ENCODE measurements around the gene MAP1LC3B2. TPM values are rescaled to one million over a fixed set of nuclear protein-coding genes. Genes with fewer than 3 reads are reported as not detected.
"Not testable (repeated sequence)": the region's sequence is repeated elsewhere in the genome, so short reads cannot be mapped to it uniquely, and the experiment has no call there.

Gene MAP1LC3B2
- total and polyA plus RNA-seq, 3 experiments from 2014 or later: 0.96 to 5.8 (median 1.7) TPM

DNA sequence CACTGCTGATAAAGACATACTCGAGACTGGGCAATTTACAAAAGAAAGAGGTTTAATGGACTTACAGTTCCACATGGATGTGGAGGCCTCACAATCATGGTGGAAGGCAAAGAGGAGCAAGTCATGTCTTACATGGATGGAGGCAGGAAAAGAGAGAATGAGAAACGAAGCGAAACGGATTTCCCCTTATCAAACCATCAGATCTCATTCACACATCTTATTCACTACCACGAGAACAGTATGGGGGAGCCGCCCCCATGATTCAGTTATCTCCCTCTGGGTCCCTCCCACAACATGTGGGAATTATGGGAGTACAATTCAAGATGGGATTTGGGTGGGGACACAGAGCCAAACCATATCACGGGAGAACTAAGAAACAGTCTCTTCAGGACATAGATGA lies 6.0 kb downstream of the MAP1LC3B2 start:
- H3K36me3 ChIP-seq (ENCODE audit: insufficient read depth, low read length); CTCF ChIA-PET; H3K27me3 ChIP-seq (ENCODE audit: insufficient read depth, low read length, poor library complexity, severe bottlenecking); DNase-seq; H3K4me3 ChIP-seq (ENCODE audit: low read length); POLR2A ChIA-PET; H3K4me1 Mint-ChIP-seq; H3K27ac ChIP-seq (ENCODE audit: low read depth, low read length); H3K27ac Mint-ChIP-seq; H3K9me3 ChIP-seq (ENCODE audit: low read length); H3K27me3 Mint-ChIP-seq; H3K4me3 Mint-ChIP-seq: not testable (repeated sequence)
- peaks cover 18% of the 10 kb centered on the region for H3K4me1 ChIP-seq (ENCODE audit: insufficient read depth, low read length)
- peaks cover 0 to 30% (median 0%) of the 10 kb centered on the region in 3 donors for H3K36me3 Mint-ChIP-seq
- H3K9me3 Mint-ChIP-seq: peaks cover 0 to 13% (median 8%) of the 10 kb centered on the region in 5 donors

GRCh38 chr12:116565963-116566362 lies 6.8 kb downstream of the MAP1LC3B2 start:
- Mint-ChIP-seq H3K9me3 (peaks cover 0 to 13% (median 8%) of the 10 kb centered on the region in 5 donors), H3K27me3 (peaks cover 0 to 4% of the 10 kb centered on the region in 2 donors), H3K4me1 (peaks cover 0 to 2% (median 0%) of the 10 kb centered on the region in 3 donors), H3K27ac (no peak overlapping the region), H3K4me3 (no peak overlapping the region), H3K36me3 (peaks cover 0 to 30% (median 0%) of the 10 kb centered on the region in 3 donors)
- Histone ChIP-seq H3K27me3 (ENCODE audit: insufficient read depth, low read length, poor library complexity, severe bottlenecking) (no peaks in the 10 kb centered on the region), H3K9me3 (ENCODE audit: low read length) (no peaks in the 10 kb centered on the region), H3K27ac (ENCODE audit: low read depth, low read length) (no peak overlapping the region), H3K4me3 (ENCODE audit: low read length) (no peak overlapping the region), H3K4me1 (ENCODE audit: insufficient read depth, low read length) (peaks cover 10% of the 10 kb centered on the region), H3K36me3 (ENCODE audit: insufficient read depth, low read length) (no peaks in the 10 kb centered on the region)
- DNase-seq: no peak
- POLR2A ChIA-PET: interaction anchor here (0.5 kb wide), 1 partner anchor 285 kb away, joined by 5 read pairs; no protein-coding TSS in a partner anchor
- CTCF ChIA-PET: interaction anchor here (1.7 kb wide), 1 partner anchor 12 kb away, joined by 3 read pairs; no protein-coding TSS in a partner anchor

- no peaks in the 10 kb centered on the region for H3K36me3 ChIP-seq (ENCODE audit: insufficient read depth, low read length)
- Mint-ChIP-seq H3K27ac (no peak overlapping the region), H3K27me3 (peaks cover 0 to 6% of the 10 kb centered on the region in 2 donors), H3K9me3 (peaks cover 0 to 13% (median 8%) of the 10 kb centered on the region in 5 donors), H3K36me3 (peaks cover 0 to 28% (median 0%) of the 10 kb centered on the region in 3 donors), H3K4me3 (no peak overlapping the region), H3K4me1 (no peaks in the 10 kb centered on the region)
- no peak for DNase-seq
- no peak overlapping the region for H3K4me3 ChIP-seq (ENCODE audit: low read length)
- ChIA-PET POLR2A (no interaction called here), CTCF (interaction anchor here (0.8 to 3.7 kb wide), 2 partner anchors 8 to 45 kb away, joined by 3 to 14 read pairs; no protein-coding TSS in a partner anchor)
- H3K4me1 ChIP-seq (ENCODE audit: insufficient read depth, low read length): no peaks in the 10 kb centered on the region
- no peaks in the 10 kb centered on the region for H3K9me3 ChIP-seq (ENCODE audit: low read length)
- no peak overlapping the region for H3K27ac ChIP-seq (ENCODE audit: low read depth, low read length)
- no peaks in the 10 kb centered on the region for H3K27me3 ChIP-seq (ENCODE audit: insufficient read depth, low read length, poor library complexity, severe bottlenecking)
These were observed 9.0 kb downstream of the MAP1LC3B2 start for GRCh38 chr12:116568203-116568602.

DNA sequence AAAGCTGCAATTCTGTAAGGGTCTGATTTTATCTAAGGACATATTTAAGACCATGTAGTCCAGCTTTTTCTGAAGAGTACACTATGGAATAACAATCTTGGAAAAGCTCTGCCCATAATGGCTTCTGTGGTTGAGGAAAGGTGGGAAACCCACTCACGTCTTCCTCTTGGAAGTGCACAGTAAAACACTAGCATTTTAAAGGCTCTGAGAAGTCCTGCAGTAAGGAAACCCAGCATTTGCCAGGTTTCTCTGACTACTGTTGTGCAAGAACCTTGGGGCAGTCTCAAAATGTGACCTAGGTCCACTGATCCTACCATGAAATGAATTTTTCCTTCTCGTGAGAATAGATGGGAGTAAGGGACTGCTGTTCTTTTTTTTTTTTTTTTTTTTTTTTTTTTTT lies 11.9 kb downstream of the MAP1LC3B2 start:
- Histone ChIP-seq H3K36me3 (ENCODE audit: insufficient read depth, low read length) (no peaks in the 10 kb centered on the region), H3K27ac (ENCODE audit: low read depth, low read length) (no peak overlapping the region), H3K27me3 (ENCODE audit: insufficient read depth, low read length, poor library complexity, severe bottlenecking) (no peaks in the 10 kb centered on the region), H3K9me3 (ENCODE audit: low read length) (no peaks in the 10 kb centered on the region), H3K4me1 (ENCODE audit: insufficient read depth, low read length) (no peaks in the 10 kb centered on the region), H3K4me3 (ENCODE audit: low read length) (no peak overlapping the region)
- H3K36me3 Mint-ChIP-seq: peaks cover 0 to 1% (median 0%) of the 10 kb centered on the region in 3 donors
- no peak overlapping the region for H3K27ac Mint-ChIP-seq
- peaks cover 0 to 4% of the 10 kb centered on the region in 2 donors for H3K27me3 Mint-ChIP-seq
- no peak for DNase-seq
- H3K4me3 Mint-ChIP-seq: peak overlapping the region in 1 of 7 donors; percentile 69
- CTCF ChIA-PET: interaction anchor here (3.7 kb wide), 1 partner anchor 10 kb away, joined by 14 read pairs; no protein-coding TSS in a partner anchor
- POLR2A ChIA-PET: no interaction called here
- H3K9me3 Mint-ChIP-seq: no peaks in the 10 kb centered on the region
- no peaks in the 10 kb centered on the region for H3K4me1 Mint-ChIP-seq

- no peak for DNase-seq
- no peaks in the 10 kb centered on the region for H3K4me1 ChIP-seq (ENCODE audit: insufficient read depth, low read length)
- Mint-ChIP-seq H3K36me3 (no peaks in the 10 kb centered on the region), H3K9me3 (no peaks in the 10 kb centered on the region), H3K27ac (no peak overlapping the region), H3K4me3 (no peak overlapping the region), H3K27me3 (peaks cover 0 to 2% of the 10 kb centered on the region in 2 donors), H3K4me1 (no peaks in the 10 kb centered on the region)
- H3K4me3 ChIP-seq (ENCODE audit: low read length): no peak overlapping the region
- H3K36me3 ChIP-seq (ENCODE audit: insufficient read depth, low read length): no peaks in the 10 kb centered on the region
- ChIA-PET POLR2A (interaction anchor here (1.1 kb wide), 1 partner anchor 13 kb away, joined by 3 read pairs; no protein-coding TSS in a partner anchor), CTCF (no interaction called here)
- no peaks in the 10 kb centered on the region for H3K27me3 ChIP-seq (ENCODE audit: insufficient read depth, low read length, poor library complexity, severe bottlenecking)
- H3K9me3 ChIP-seq (ENCODE audit: low read length): no peaks in the 10 kb centered on the region
- H3K27ac ChIP-seq (ENCODE audit: low read depth, low read length): no peak overlapping the region
These were observed 14.6 kb downstream of the MAP1LC3B2 start for GRCh38 chr12:116573776-116574175.

DNA sequence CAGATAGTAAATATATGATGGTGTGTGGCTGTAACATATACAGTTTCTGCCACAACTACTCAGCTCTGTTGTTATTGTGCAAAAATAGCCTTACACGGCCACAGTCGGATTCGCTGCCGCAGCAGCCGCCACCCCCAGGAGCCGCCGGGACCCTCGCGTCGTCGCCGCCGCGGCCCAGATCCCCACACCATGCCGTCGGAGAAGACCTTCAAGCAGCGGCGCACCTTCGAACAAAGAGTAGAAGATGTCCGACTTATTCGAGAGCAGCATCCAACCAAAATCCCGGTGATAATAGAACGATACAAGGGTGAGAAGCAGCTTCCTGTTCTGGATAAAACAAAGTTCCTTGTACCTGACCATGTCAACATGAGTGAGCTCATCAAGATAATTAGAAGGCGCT lies 16.6 kb downstream of the MAP1LC3B2 start:
- H3K9me3 Mint-ChIP-seq; H3K36me3 ChIP-seq (ENCODE audit: insufficient read depth, low read length); CTCF ChIA-PET; H3K27ac ChIP-seq (ENCODE audit: low read depth, low read length); H3K9me3 ChIP-seq (ENCODE audit: low read length); H3K27me3 ChIP-seq (ENCODE audit: insufficient read depth, low read length, poor library complexity, severe bottlenecking); H3K36me3 Mint-ChIP-seq; H3K4me3 Mint-ChIP-seq; H3K27ac Mint-ChIP-seq; H3K27me3 Mint-ChIP-seq; DNase-seq; H3K4me3 ChIP-seq (ENCODE audit: low read length); H3K4me1 ChIP-seq (ENCODE audit: insufficient read depth, low read length); H3K4me1 Mint-ChIP-seq: not testable (repeated sequence)
- POLR2A ChIA-PET: interaction anchor here (0.6 kb wide), 1 partner anchor 169 kb away, joined by 3 read pairs; no protein-coding TSS in a partner anchor

DNA sequence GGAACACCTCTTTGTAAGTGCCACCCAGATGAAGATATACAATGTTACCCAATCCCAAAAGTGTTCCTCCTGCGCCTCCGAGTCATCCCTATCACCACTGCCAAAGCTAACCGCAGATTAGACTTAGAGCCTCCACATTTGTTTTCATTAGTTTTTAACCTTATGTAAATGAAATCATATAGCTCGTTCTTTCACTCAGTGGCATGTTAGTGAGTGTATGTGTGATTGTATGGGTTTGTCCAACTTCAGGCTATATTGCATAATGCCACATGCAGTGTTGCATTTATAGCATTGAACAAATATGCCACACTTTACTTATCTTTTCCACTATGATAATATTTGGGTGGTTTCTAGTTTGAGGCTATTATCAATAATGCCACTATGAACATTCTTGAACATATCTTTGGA lies 18.0 kb downstream of the MAP1LC3B2 start:
- no peaks in the 10 kb centered on the region for H3K9me3 ChIP-seq (ENCODE audit: low read length)
- no peaks in the 10 kb centered on the region for H3K36me3 ChIP-seq (ENCODE audit: insufficient read depth, low read length)
- ChIA-PET CTCF (no interaction called here), POLR2A (no interaction called here)
- H3K9me3 Mint-ChIP-seq: no peaks in the 10 kb centered on the region
- H3K4me3 Mint-ChIP-seq: no peak overlapping the region
- H3K4me3 ChIP-seq (ENCODE audit: low read length): no peak overlapping the region
- no peak overlapping the region for H3K27ac Mint-ChIP-seq
- no peak for DNase-seq
- no peaks in the 10 kb centered on the region for H3K36me3 Mint-ChIP-seq
- peaks cover 2 to 3% of the 10 kb centered on the region in 2 donors for H3K27me3 Mint-ChIP-seq
- H3K4me1 ChIP-seq (ENCODE audit: insufficient read depth, low read length): no peaks in the 10 kb centered on the region
- H3K27me3 ChIP-seq (ENCODE audit: insufficient read depth, low read length, poor library complexity, severe bottlenecking): no peaks in the 10 kb centered on the region
- no peaks in the 10 kb centered on the region for H3K4me1 Mint-ChIP-seq
- H3K27ac ChIP-seq (ENCODE audit: low read depth, low read length): no peak overlapping the region

- H3K4me3 ChIP-seq (ENCODE audit: low read length): no peak overlapping the region
- POLR2A ChIA-PET: no interaction called here
- no peaks in the 10 kb centered on the region for H3K9me3 Mint-ChIP-seq
- H3K27ac Mint-ChIP-seq: no peak overlapping the region
- no peaks in the 10 kb centered on the region for H3K4me1 Mint-ChIP-seq
- no peak for DNase-seq
- no peak overlapping the region for H3K27ac ChIP-seq (ENCODE audit: low read depth, low read length)
- H3K4me1 ChIP-seq (ENCODE audit: insufficient read depth, low read length): no peaks in the 10 kb centered on the region
- no peaks in the 10 kb centered on the region for H3K9me3 ChIP-seq (ENCODE audit: low read length)
- no peaks in the 10 kb centered on the region for H3K36me3 ChIP-seq (ENCODE audit: insufficient read depth, low read length)
- CTCF ChIA-PET: interaction anchor here (1.0 kb wide), 1 partner anchor 12 kb away, joined by 3 read pairs; no protein-coding TSS in a partner anchor
- no peaks in the 10 kb centered on the region for H3K27me3 ChIP-seq (ENCODE audit: insufficient read depth, low read length, poor library complexity, severe bottlenecking)
- H3K4me3 Mint-ChIP-seq: no peak overlapping the region
- peaks cover 0 to 3% of the 10 kb centered on the region in 2 donors for H3K27me3 Mint-ChIP-seq
- no peaks in the 10 kb centered on the region for H3K36me3 Mint-ChIP-seq
These were observed 18.9 kb downstream of the MAP1LC3B2 start for GRCh38 chr12:116578051-116578450.
